Kidney (tissue), 14 donors: ENCODE data around the gene ETNK1. TPM values are rescaled to one million over a fixed set of nuclear protein-coding genes. Genes with fewer than 3 reads are reported as not detected.
"Not testable (repeated sequence)": the region's sequence is repeated elsewhere in the genome, so short reads cannot be mapped to it uniquely, and the experiment has no call there.

Experiments used
- DNase-seq, 5 donors: peaks; one replicate each; pipeline ENCODE4 v3.0.0-alpha.2; 2013 to 2020
- FAIRE-seq: peaks from 2 replicates; lab custom pipeline; 2012; peaks lifted over from hg19 to GRCh38; lab: Jason Lieb, UNC
- H3K27ac ChIP-seq, 2 donors: one replicate each; pipeline ENCODE4 v1.7.0; 2013; ENCODE audit warnings: low read depth in 2 of 2, low read length in 2 of 2, inconsistent platforms in 1 of 2
- H3K27me3 ChIP-seq: one replicate; pipeline ENCODE4 v1.7.1; 2013; ENCODE audit warnings: low read length, inconsistent platforms; ENCODE audit not compliant: control insufficient read depth, insufficient read depth
- H3K36me3 ChIP-seq, 3 donors: one replicate each; pipeline versions ENCODE4 v1.7.0 to v1.7.1; 2013; ENCODE audit warnings: low read length in 3 of 3, control low read depth in 1 of 3, inconsistent platforms in 1 of 3; ENCODE audit not compliant: insufficient read depth in 3 of 3, control insufficient read depth in 2 of 3
- H3K4me1 ChIP-seq, 3 donors: one replicate each; pipeline versions ENCODE4 v1.7.0 to v1.7.1; 2013; ENCODE audit warnings: low read length in 3 of 3, inconsistent platforms in 1 of 3, low read depth in 1 of 3; ENCODE audit not compliant: control insufficient read depth in 2 of 3, insufficient read depth in 2 of 3
- H3K4me3 ChIP-seq, 3 donors: one replicate each; pipeline versions ENCODE4 v1.7.0 to v1.8.1; 2013; ENCODE audit warnings: low read length in 3 of 3, control low read depth in 1 of 3, inconsistent platforms in 1 of 3
- H3K9ac ChIP-seq, 3 donors: one replicate each; pipeline versions ENCODE4 v1.7.0 to v1.7.1; 2013; ENCODE audit warnings: low read length in 3 of 3, control low read depth in 1 of 3, inconsistent platforms in 1 of 3
- H3K9me3 ChIP-seq, 3 donors: one replicate each; pipeline versions ENCODE4 v1.7.0 to v1.7.1; 2013; ENCODE audit warnings: low read length in 3 of 3, control low read depth in 1 of 3, inconsistent platforms in 1 of 3; ENCODE audit not compliant: control insufficient read depth in 2 of 3, insufficient read depth in 1 of 3
- intact Hi-C: fragments of 100-400 bp; cut with DNase I; formaldehyde crosslinking; loops from one replicate; pipeline ENCODE4 v1.11.1; 2022
- polyA plus RNA-seq: library from polyadenylated mRNA; stranded (reverse); fragments of 350-450 nt; fragmentation: Illumina TruSeq; extraction: RNeasy Lipid Tissue Mini Kit (QIAGEN cat#74804); gene quantifications from one replicate; pipeline ENCODE4 v1.2.3, GENCODE V29; 2014; ENCODE audit warnings: low read depth, low replicate concordance; ENCODE audit not compliant: insufficient read depth
- total RNA-seq: library from RNA; stranded (reverse); fragmentation: NEBNext Ultra II Directional; extraction: Animal tissue kit (Norgen Biotek cat#: 25700); gene quantifications from one replicate; pipeline ENCODE4 v1.2.1, GENCODE V29; 2021
- TF ChIP-seq, protein P1 (sequence below): IDR thresholded peaks from 3 replicates; pipeline ENCODE4 v1.5.1; 2012; ENCODE audit warnings: mild to moderate bottlenecking, moderate library complexity, borderline replicate concordance; ENCODE audit not compliant: insufficient read depth; ENCODE audit errors: extremely low read depth
- donor health status: control.
- donor health status: control.
- donor health status: control.
- donor health status: control.
- donor health status: control.
- donor health status: DM: yes; HTN: yes; CAD: no.
- donor health status: Normal renal cell carcinoma (clear cell type).

Gene ETNK1
- total and polyA plus RNA-seq, 2 donors from 2014 or later = 12.7 to 83.4 TPM

DNA sequence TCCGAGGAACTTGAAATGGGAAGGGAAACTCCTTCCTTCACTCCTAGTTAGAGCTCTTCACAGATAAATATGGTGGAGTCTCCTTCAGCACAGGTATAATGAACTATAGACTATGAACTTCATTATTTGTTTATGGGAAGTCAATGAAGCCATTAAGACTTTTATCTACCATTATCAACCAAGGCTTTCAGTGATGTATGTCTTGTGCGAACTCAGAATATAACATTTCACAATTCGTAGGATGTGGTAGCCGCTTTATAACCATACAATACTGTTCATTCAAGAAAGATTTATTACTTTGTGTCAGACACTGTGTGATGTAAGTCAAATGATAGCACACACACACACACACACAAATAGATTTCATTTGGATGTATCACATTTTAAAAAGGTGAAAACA lies 24.8 kb upstream of the ETNK1 start:
- Histone ChIP-seq H3K36me3 (no peaks in the 10 kb centered on the region), H3K27me3 (no peaks in the 10 kb centered on the region), H3K4me3 (no peak overlapping the region), H3K9me3 (peaks cover 0 to 6% (median 0%) of the 10 kb centered on the region in 3 donors), H3K27ac (no peak overlapping the region), H3K4me1 (peaks cover 0 to 6% (median 0%) of the 10 kb centered on the region in 3 donors), H3K9ac (no peak overlapping the region)
- FAIRE-seq (no peak), DNase-seq (no peak)
- intact Hi-C loops = no loop called here
- TF ChIP-seq, protein P1, sequence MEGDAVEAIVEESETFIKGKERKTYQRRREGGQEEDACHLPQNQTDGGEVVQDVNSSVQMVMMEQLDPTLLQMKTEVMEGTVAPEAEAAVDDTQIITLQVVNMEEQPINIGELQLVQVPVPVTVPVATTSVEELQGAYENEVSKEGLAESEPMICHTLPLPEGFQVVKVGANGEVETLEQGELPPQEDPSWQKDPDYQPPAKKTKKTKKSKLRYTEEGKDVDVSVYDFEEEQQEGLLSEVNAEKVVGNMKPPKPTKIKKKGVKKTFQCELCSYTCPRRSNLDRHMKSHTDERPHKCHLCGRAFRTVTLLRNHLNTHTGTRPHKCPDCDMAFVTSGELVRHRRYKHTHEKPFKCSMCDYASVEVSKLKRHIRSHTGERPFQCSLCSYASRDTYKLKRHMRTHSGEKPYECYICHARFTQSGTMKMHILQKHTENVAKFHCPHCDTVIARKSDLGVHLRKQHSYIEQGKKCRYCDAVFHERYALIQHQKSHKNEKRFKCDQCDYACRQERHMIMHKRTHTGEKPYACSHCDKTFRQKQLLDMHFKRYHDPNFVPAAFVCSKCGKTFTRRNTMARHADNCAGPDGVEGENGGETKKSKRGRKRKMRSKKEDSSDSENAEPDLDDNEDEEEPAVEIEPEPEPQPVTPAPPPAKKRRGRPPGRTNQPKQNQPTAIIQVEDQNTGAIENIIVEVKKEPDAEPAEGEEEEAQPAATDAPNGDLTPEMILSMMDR = no peak

- TF ChIP-seq, protein P1 = no peak
Observed at GRCh38 chr12:22609501-22609900, 15.5 kb upstream of the ETNK1 start.

GRCh38 chr12:22610131-22610530 lies 14.8 kb upstream of the ETNK1 start:
- intact Hi-C loops = no loop called here
- Histone ChIP-seq H3K4me3 (no peak overlapping the region), H3K9ac (no peak overlapping the region), H3K9me3 (peaks cover 0 to 6% (median 0%) of the 10 kb centered on the region in 3 donors), H3K4me1 (no peaks in the 10 kb centered on the region), H3K36me3 (no peaks in the 10 kb centered on the region), H3K27me3 (no peaks in the 10 kb centered on the region), H3K27ac (no peak overlapping the region)
- FAIRE-seq (no peak), DNase-seq (no peak)
- TF ChIP-seq, protein P1 = no peak

More at GRCh38 chr12:22609501-22609900, 15.5 kb upstream of the ETNK1 start:
- no peak for DNase-seq
- FAIRE-seq = no peak
- Histone ChIP-seq H3K9ac (no peak overlapping the region), H3K4me1 (no peaks in the 10 kb centered on the region), H3K9me3 (peaks cover 0 to 6% (median 0%) of the 10 kb centered on the region in 3 donors), H3K27ac (no peak overlapping the region), H3K36me3 (no peaks in the 10 kb centered on the region), H3K4me3 (no peak overlapping the region), H3K27me3 (no peaks in the 10 kb centered on the region)
- intact Hi-C loops = no loop called here

- H3K4me1 ChIP-seq, H3K9ac ChIP-seq, H3K9me3 ChIP-seq, H3K4me3 ChIP-seq, intact Hi-C loops, H3K27ac ChIP-seq, H3K27me3 ChIP-seq, FAIRE-seq, H3K36me3 ChIP-seq, DNase-seq: not testable (repeated sequence)
Observed at GRCh38 chr12:22612822-22613221, 12.1 kb upstream of the ETNK1 start.
